Uterus (tissue), 4 donors: ENCODE measurements around the gene SLIT3. TPM values are rescaled to one million over a fixed set of nuclear protein-coding genes. Genes with fewer than 3 reads are reported as not detected.

ENCODE experiments used
- DNase-seq, 2 donors: peaks; one replicate each; pipeline ENCODE4 v3.0.0-alpha.2; 2019 to 2020
- H3K27ac ChIP-seq, 2 donors: fragments of 200-600 bp; sonication (generic); 1 replicate in 1 of 2; 2 replicates in 1 of 2; pipeline ENCODE4 v1.5.1; 2016 to 2018
- H3K27me3 ChIP-seq, 2 donors: fragments of 200-600 bp; sonication (generic); one replicate each; pipeline ENCODE4 v1.5.1; 2018 to 2019; ENCODE audit warnings: control low read depth in 1 of 2
- H3K36me3 ChIP-seq, 2 donors: fragments of 200-600 bp; sonication (generic); one replicate each; pipeline ENCODE4 v1.5.1; 2019; ENCODE audit warnings: control low read depth in 1 of 2
- H3K4me1 ChIP-seq, 2 donors: fragments of 200-600 bp; sonication (generic); one replicate each; pipeline ENCODE4 v1.5.1; 2018 to 2019; ENCODE audit warnings: control low read depth in 1 of 2
- H3K4me3 ChIP-seq, 2 donors: fragments of 200-600 bp; sonication (generic); 1 replicate in 1 of 2; 2 replicates in 1 of 2; pipeline ENCODE4 v1.5.1; 2018 to 2019; ENCODE audit warnings: mild to moderate bottlenecking in 1 of 2
- H3K9me3 ChIP-seq, 2 donors: fragments of 200-600 bp; sonication (generic); one replicate each; pipeline ENCODE4 v1.5.1; 2019; ENCODE audit warnings: control low read depth in 1 of 2
- CTCF ChIP-seq, 4 experiments: fragments of 200-600 bp in 2 of 4; fragments of 450-650 bp in 2 of 4; sonication (generic) in 2 of 4; IDR thresholded peaks; one replicate each; pipeline ENCODE4 v1.5.1; 2016 to 2019; ENCODE audit warnings: antibody characterized with exemption in 4 of 4, mild to moderate bottlenecking in 2 of 4, moderate library complexity in 1 of 4
- POLR2A ChIP-seq, 2 donors: fragments of 450-650 bp; IDR thresholded peaks; one replicate each; pipeline ENCODE4 v1.6.1; 2016; ENCODE audit warnings: antibody characterized with exemption in 2 of 2, mild to moderate bottlenecking in 1 of 2, moderate library complexity in 1 of 2
- intact Hi-C: fragments of 100-400 bp; cut with DNase I; formaldehyde crosslinking; loops from one replicate; pipeline ENCODE4 v1.15.1; 2023; ENCODE audit warnings: low total_unique reads
- total RNA-seq, 4 donors: library from RNA; depleted of rRNA in 3 of 4; stranded (reverse); fragments of >200 nt in 3 of 4; gene quantifications; one replicate each; pipeline versions ENCODE4 v1.1.0 to v1.2.4, GENCODE V29; 2014 to 2023
- donor health status: DM: yes; HTN: yes; CAD: no.

The SLIT3 gene
- total RNA-seq, 4 donors from 2014 or later: 9.4 to 62.2 (median 28.1) TPM

GRCh38 chr5:168885324-168886120 lies 415.4 kb downstream of the SLIT3 start:
- Histone ChIP-seq H3K9me3 (no peaks in the 10 kb centered on the region), H3K27ac (no peak overlapping the region), H3K36me3 (no peaks in the 10 kb centered on the region), H3K27me3 (no peaks in the 10 kb centered on the region), H3K4me3 (no peak overlapping the region), H3K4me1 (no peaks in the 10 kb centered on the region)
- no peak for DNase-seq
- intact Hi-C loops: no loop called here
- TF ChIP-seq POLR2A (IDR thresholded peaks at IDR 0.05) (no peak), CTCF (IDR thresholded peaks at IDR 0.05) (no peak)

GRCh38 chr5:168883991-168884390 lies 416.9 kb downstream of the SLIT3 start:
- TF ChIP-seq CTCF (IDR thresholded peaks at IDR 0.05): no peak
- no peak for TF ChIP-seq POLR2A (IDR thresholded peaks at IDR 0.05)

DNA sequence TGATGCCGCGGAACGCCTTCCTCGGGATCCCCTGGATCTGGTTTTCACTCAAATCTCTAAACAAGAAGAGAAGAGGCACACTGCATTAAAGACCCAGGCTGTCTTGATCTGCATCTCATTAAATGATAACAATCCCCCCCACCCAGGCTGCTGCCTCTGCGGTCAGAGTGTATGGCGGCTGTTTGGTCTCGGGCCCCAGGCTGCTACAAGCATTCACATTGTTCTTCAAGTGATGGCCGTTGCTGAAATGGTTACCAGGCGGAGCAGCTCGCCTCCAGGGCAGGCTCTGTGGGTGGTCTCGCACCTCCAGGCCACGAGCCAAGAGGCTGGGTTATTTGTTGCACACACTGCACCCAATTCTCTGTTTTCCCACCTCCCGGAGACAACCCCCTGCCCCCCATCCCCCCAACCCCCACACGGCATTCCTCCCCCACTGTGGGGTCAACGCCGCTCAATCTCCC lies 417.6 kb downstream of the SLIT3 start:
- Histone ChIP-seq H3K36me3 (no peaks in the 10 kb centered on the region), H3K9me3 (no peaks in the 10 kb centered on the region), H3K4me1 (no peaks in the 10 kb centered on the region), H3K27ac (no peak overlapping the region), H3K27me3 (no peaks in the 10 kb centered on the region), H3K4me3 (no peak overlapping the region)
- TF ChIP-seq CTCF (IDR thresholded peaks at IDR 0.05) (no peak), POLR2A (IDR thresholded peaks at IDR 0.05) (no peak)
- DNase-seq: no peak
- intact Hi-C loops: no loop called here

More at GRCh38 chr5:168883991-168884390, 416.9 kb downstream of the SLIT3 start:
- no peaks in the 10 kb centered on the region for H3K36me3 ChIP-seq
- H3K27me3 ChIP-seq: no peaks in the 10 kb centered on the region
- no peak for DNase-seq
- no peak overlapping the region for H3K4me3 ChIP-seq
- H3K4me1 ChIP-seq: no peaks in the 10 kb centered on the region
- intact Hi-C loops: no loop called here
- no peak overlapping the region for H3K27ac ChIP-seq
- no peaks in the 10 kb centered on the region for H3K9me3 ChIP-seq

DNA sequence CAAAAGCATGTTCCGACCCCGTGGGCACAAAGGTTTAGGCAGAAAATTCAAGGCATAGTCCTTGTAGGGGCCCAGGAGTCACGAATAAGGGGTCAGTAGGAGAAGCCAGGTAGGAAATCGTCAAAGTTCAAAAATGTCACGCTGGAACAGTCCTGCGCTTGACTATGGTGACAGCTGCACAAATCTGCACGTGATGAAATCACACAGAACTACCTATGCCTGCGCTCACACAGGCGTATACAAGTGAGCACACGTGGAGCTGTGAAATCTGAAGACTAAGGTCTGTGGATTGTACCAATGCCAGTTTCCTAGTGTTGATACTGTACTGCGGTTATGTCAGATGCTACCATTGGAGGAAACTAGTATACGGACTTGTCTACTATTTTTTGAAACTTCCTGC lies 418.7 kb downstream of the SLIT3 start:
- Histone ChIP-seq H3K9me3 (no peaks in the 10 kb centered on the region), H3K4me3 (no peak overlapping the region), H3K4me1 (no peaks in the 10 kb centered on the region), H3K36me3 (no peaks in the 10 kb centered on the region), H3K27ac (no peak overlapping the region), H3K27me3 (no peaks in the 10 kb centered on the region)
- intact Hi-C loops: no loop called here
- TF ChIP-seq POLR2A (IDR thresholded peaks at IDR 0.05) (no peak), CTCF (IDR thresholded peaks at IDR 0.05) (no peak)
- DNase-seq: no peak

- no peak overlapping the region for H3K27ac ChIP-seq
- intact Hi-C loops: no loop called here
- DNase-seq: no peak
- no peaks in the 10 kb centered on the region for H3K36me3 ChIP-seq
- H3K9me3 ChIP-seq: no peaks in the 10 kb centered on the region
- TF ChIP-seq POLR2A (IDR thresholded peaks at IDR 0.05) (no peak), CTCF (IDR thresholded peaks at IDR 0.05) (no peak)
- no peaks in the 10 kb centered on the region for H3K27me3 ChIP-seq
- no peaks in the 10 kb centered on the region for H3K4me1 ChIP-seq
- H3K4me3 ChIP-seq: no peak overlapping the region
Measured at GRCh38 chr5:168881427-168882149, 419.4 kb downstream of the SLIT3 start.
